KOPT-K1 (cell line): ENCODE measurements around the gene ADGRL3.
"Not testable (repeated sequence)": the region's sequence is repeated elsewhere in the genome, so short reads cannot be mapped to it uniquely, and the experiment has no call there.

ENCODE experiments used
- H3K27ac ChIP-seq: fragments of 200-600 bp; sonication (generic); 2 replicates; pipeline ENCODE4 v1.5.1; 2016; ENCODE audit warnings: antibody characterized with exemption, mild to moderate bottlenecking, low read depth, low read length; ENCODE audit not compliant: poor library complexity, severe bottlenecking
- H3K36me3 ChIP-seq: fragments of 200-600 bp; sonication (generic); 2 replicates; pipeline ENCODE4 v1.5.1; 2017; ENCODE audit warnings: antibody characterized with exemption, mild to moderate bottlenecking, low read length, moderate library complexity; ENCODE audit not compliant: insufficient read depth
- H3K9me3 ChIP-seq: fragments of 200-600 bp; sonication (generic); 2 replicates; pipeline ENCODE4 v1.5.1; 2017; ENCODE audit warnings: antibody characterized with exemption, low read length, mild to moderate bottlenecking; ENCODE audit not compliant: insufficient read depth, poor library complexity, severe bottlenecking

Gene ADGRL3

DNA sequence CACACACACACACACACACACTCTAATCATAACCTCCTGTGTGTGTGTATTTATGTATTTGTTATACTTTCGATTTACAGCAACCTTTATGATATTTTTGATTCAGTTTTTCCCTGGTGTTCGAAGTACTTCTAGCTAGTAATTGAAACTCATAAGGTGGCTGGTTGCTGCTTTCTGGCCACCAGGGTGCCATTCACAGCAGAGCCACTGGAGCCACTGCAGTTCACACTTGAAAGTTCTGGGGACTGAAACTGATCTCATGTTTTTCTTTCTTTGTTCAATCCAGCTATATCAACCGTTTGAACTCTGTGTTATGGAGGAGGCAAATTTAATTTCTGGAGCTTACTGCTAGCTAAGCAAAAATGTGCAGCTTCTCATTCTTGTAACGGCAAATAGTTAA lies 419.4 kb downstream of the ADGRL3 start:
- Histone ChIP-seq H3K9me3 (no peaks in the 10 kb centered on the region), H3K36me3 (no peaks in the 10 kb centered on the region), H3K27ac (no peak overlapping the region)

GRCh38 chr4:61628282-61628681 lies 428.2 kb downstream of the ADGRL3 start:
- Histone ChIP-seq H3K27ac (no peak overlapping the region), H3K36me3 (no peaks in the 10 kb centered on the region), H3K9me3 (no peaks in the 10 kb centered on the region)

DNA sequence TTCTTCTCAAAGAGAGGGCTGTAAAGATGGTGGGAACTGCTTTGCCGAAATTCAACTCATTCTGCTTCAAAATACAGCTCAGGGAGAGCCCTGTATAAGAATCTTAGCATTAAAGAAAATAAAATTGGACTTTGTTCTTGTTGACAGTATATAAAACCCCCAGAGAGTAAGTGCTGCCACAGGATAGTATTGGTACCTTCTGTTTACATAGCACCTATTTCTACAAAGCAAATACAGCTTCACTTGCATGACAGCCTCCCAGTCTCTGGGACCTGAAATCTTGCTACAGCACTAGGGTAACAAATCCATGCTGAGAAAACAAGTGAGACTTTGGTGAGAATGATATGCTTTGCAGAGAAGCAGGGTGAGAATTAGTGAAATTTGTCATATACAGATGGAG lies 428.6 kb downstream of the ADGRL3 start:
- Histone ChIP-seq H3K36me3 (no peaks in the 10 kb centered on the region), H3K9me3 (no peaks in the 10 kb centered on the region), H3K27ac (no peak overlapping the region)

GRCh38 chr4:61630548-61630947 lies 430.4 kb downstream of the ADGRL3 start:
- Histone ChIP-seq H3K9me3 (no peaks in the 10 kb centered on the region), H3K36me3 (no peaks in the 10 kb centered on the region), H3K27ac (no peak overlapping the region)

DNA sequence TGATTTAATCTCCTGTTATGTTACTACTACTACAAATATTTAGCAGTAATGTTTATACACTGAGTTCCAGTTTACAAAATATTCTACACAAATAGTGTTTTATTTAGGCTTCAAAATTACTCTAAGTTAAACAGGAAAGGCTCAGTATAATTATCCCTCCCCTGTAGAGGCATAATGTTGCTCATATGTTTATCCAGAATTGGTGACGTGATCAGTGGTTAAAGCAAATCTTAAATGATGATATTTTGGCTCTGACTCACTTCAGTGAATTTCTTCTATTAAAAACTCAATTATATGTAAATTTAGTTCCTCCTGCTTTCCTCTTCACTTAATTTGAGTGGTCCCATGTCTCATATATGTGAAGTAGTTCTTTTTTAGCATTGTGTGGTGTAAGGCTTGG lies 438.5 kb downstream of the ADGRL3 start:
- Histone ChIP-seq H3K27ac (no peak overlapping the region), H3K36me3 (no peaks in the 10 kb centered on the region), H3K9me3 (no peaks in the 10 kb centered on the region)

GRCh38 chr4:61646746-61647350 lies 446.7 kb downstream of the ADGRL3 start:
- H3K27ac ChIP-seq, H3K36me3 ChIP-seq: not testable (repeated sequence)

GRCh38 chr4:61648264-61648663 lies 448.1 kb downstream of the ADGRL3 start:
- H3K9me3 ChIP-seq = no peaks in the 10 kb centered on the region

More at GRCh38 chr4:61646746-61647350, 446.7 kb downstream of the ADGRL3 start:
- H3K9me3 ChIP-seq = not testable (repeated sequence)

GRCh38 chr4:61657016-61657415 lies 456.9 kb downstream of the ADGRL3 start:
- Histone ChIP-seq H3K9me3 (no peaks in the 10 kb centered on the region), H3K27ac (no peak overlapping the region), H3K36me3 (no peaks in the 10 kb centered on the region)

More at GRCh38 chr4:61648264-61648663, 448.1 kb downstream of the ADGRL3 start:
- no peak overlapping the region for H3K27ac ChIP-seq
- no peaks in the 10 kb centered on the region for H3K36me3 ChIP-seq

- no peak overlapping the region for H3K27ac ChIP-seq
- H3K36me3 ChIP-seq = no peaks in the 10 kb centered on the region
- H3K9me3 ChIP-seq = peaks cover 13% of the 10 kb centered on the region
These were observed 461.8 kb downstream of the ADGRL3 start for GRCh38 chr4:61661960-61662359.

DNA sequence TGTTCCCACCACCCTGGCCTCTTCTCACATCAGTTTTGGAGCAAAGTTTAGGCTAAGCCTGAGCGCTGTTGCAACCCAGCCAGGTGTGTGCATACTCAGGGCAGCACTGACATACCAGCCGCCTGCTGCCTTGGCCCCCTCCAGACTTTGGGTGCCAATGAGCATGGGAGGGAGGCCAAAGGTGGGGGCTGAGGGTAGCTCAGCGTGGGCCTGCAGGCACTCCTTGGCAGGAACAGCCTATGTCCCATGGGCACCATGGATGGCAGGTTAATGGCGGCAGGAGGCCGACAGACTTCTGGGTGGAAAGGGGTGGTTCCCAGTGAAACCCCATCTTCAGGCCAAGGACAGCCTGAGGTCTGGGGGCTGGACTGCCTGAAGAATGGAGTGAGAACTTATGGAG lies 462.2 kb downstream of the ADGRL3 start:
- Histone ChIP-seq H3K9me3 (peaks cover 13% of the 10 kb centered on the region), H3K36me3 (no peaks in the 10 kb centered on the region), H3K27ac (no peak overlapping the region)

- Histone ChIP-seq H3K9me3 (peaks cover 13% of the 10 kb centered on the region), H3K27ac (no peak overlapping the region), H3K36me3 (no peaks in the 10 kb centered on the region)
These were observed 463.2 kb downstream of the ADGRL3 start for GRCh38 chr4:61663310-61663709.

DNA sequence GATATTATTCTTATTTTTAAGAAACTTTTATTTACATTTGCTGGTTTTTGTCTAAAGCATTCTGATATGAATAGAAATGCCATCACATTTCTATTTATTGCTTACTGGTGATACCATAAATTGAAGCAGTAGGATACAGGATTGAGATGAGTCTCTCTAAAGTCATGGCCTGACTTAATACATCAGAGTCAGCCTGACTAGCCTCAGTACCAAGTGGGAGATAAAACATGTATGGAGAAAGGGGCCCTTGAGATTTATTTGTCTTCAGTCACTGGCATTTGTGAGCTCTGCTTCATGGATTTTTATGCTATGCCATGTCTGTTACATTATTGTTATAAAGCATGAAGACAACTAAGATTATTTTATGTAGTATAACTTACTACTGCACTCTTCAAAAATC lies 465.5 kb downstream of the ADGRL3 start:
- Histone ChIP-seq H3K9me3 (peaks cover 13% of the 10 kb centered on the region), H3K36me3 (no peaks in the 10 kb centered on the region), H3K27ac (no peak overlapping the region)

DNA sequence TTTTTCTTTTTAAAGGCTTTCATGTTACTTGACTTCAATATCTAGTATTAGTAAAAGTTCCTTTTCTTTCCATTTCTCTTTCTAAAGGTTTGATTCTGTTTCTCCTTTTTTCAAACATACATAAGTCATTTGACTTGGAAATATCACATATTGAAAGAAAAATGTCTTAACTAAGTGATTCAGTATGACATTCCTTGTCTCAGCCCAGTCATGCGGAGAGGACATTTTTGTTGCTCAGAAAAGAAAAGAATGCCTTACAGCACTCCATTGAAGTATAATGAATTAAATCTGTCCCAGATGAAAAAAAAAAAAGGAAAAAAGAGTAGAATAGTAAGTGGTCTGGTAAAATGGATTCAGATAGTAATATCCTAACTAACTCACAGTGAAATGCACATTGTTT lies 466.1 kb downstream of the ADGRL3 start:
- Histone ChIP-seq H3K36me3 (no peaks in the 10 kb centered on the region), H3K27ac (no peak overlapping the region), H3K9me3 (peaks cover 13% of the 10 kb centered on the region)

GRCh38 chr4:61671599-61671998 lies 471.5 kb downstream of the ADGRL3 start:
- H3K27ac ChIP-seq = no peak overlapping the region
- H3K36me3 ChIP-seq = no peaks in the 10 kb centered on the region
- H3K9me3 ChIP-seq = no peaks in the 10 kb centered on the region

DNA sequence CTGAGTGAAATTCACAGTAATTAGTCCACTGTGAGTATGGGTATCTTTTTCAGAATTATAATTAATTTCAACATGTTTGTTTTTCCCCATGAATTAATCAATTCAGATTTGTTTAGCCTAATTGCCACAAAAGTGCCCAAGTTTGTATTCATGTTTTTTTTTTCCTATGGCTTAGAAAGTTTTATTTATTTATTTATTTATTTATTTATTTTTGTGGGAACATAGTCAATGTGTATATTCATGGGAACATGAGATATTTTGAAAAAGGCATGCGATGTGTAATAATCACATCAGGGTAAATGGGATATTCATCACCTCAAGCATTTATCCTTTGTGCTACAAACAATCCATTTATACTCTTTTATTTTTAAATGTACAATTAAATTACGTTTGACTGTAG lies 475.3 kb downstream of the ADGRL3 start:
- H3K36me3 ChIP-seq = no peaks in the 10 kb centered on the region
- no peak overlapping the region for H3K27ac ChIP-seq
- H3K9me3 ChIP-seq = no peaks in the 10 kb centered on the region

- Histone ChIP-seq H3K9me3 (no peaks in the 10 kb centered on the region), H3K27ac (no peak overlapping the region), H3K36me3 (no peaks in the 10 kb centered on the region)
These were observed 478.2 kb downstream of the ADGRL3 start for GRCh38 chr4:61678297-61678696.
